ENCODE results near the gene CCND3.

CCND3 gene

GRCh38 chr6:41941280-41942066 lies at the start of gene CCND3:
Gene CCND3 (minus strand): TSS chr6:41941808. CDS start chr6:41941649, 159 bp downstream.
- peak; percentile 64 to 82 for DNase-seq

GRCh38 chr6:41986339-41986738 lies 44.7 kb upstream of the CCND3 start:
- DNase-seq = no peak

- no peak for DNase-seq
Observed at GRCh38 chr6:41984623-41985022, 43.0 kb upstream of the CCND3 start.

- DNase-seq = no peak
Observed at GRCh38 chr6:41976794-41977484, 35.3 kb upstream of the CCND3 start.

- no peak for DNase-seq
Observed at GRCh38 chr6:41975276-41975675, 33.7 kb upstream of the CCND3 start.

- DNase-seq = no peak
Observed at GRCh38 chr6:41974281-41974825, 32.7 kb upstream of the CCND3 start.

GRCh38 chr6:41972826-41973225 lies 31.2 kb upstream of the CCND3 start:
- DNase-seq = no peak

- DNase-seq = no peak
Observed at GRCh38 chr6:41970436-41970846, 28.8 kb upstream of the CCND3 start.

GRCh38 chr6:41967312-41968287 lies 26.0 kb upstream of the CCND3 start:
- DNase-seq = no peak

- DNase-seq = no peak
Observed at GRCh38 chr6:41966961-41967311, 25.3 kb upstream of the CCND3 start.

- DNase-seq = no peak
Observed at GRCh38 chr6:41966214-41966920, 24.8 kb upstream of the CCND3 start.

- no peak for DNase-seq
Observed at GRCh38 chr6:41965429-41966213, 24.0 kb upstream of the CCND3 start.

- no peak for DNase-seq
Observed at GRCh38 chr6:41964201-41964887, 22.7 kb upstream of the CCND3 start.

- DNase-seq = no peak
Observed at GRCh38 chr6:41963371-41963770, 21.8 kb upstream of the CCND3 start.

- no peak for DNase-seq
Observed at GRCh38 chr6:41960028-41960427, 18.4 kb upstream of the CCND3 start.

- DNase-seq = no peak
Observed at GRCh38 chr6:41958022-41958856, 16.6 kb upstream of the CCND3 start.

- DNase-seq = no peak
Observed at GRCh38 chr6:41957117-41957516, 15.5 kb upstream of the CCND3 start.

GRCh38 chr6:41955412-41955811 lies 13.8 kb upstream of the CCND3 start:
- DNase-seq = no peak

GRCh38 chr6:41954668-41955067 lies 13.1 kb upstream of the CCND3 start:
- no peak for DNase-seq
